Astrocyte of the cerebellum (primary cell): ENCODE results near the gene CD180.
A peak's percentile ranks its signal among the peaks of the same experiment; 100 is the strongest.

Experiments used
- DNase-seq: peaks from one replicate; pipeline ENCODE4 v3.0.0-alpha.2; 2011; ENCODE audit warnings: low read depth
- H3K4me3 ChIP-seq: 2 replicates; pipeline ENCODE4 v1.5.1; 2011; ENCODE audit warnings: mild to moderate bottlenecking, low read depth, low read length, moderate library complexity
- in situ Hi-C: cut with HindIII; loops from 2 replicates; pipeline ENCODE4 v1.10.0; 2017; ENCODE audit warnings: low sequenced_read_pairs
- TF ChIP-seq, protein P1 (sequence below): IDR thresholded peaks from 2 replicates; pipeline ENCODE4 v1.5.1; 2012; ENCODE audit warnings: low read length, low read depth, moderate library complexity, mild to moderate bottlenecking; ENCODE audit errors: missing control alignments

Gene CD180

DNA sequence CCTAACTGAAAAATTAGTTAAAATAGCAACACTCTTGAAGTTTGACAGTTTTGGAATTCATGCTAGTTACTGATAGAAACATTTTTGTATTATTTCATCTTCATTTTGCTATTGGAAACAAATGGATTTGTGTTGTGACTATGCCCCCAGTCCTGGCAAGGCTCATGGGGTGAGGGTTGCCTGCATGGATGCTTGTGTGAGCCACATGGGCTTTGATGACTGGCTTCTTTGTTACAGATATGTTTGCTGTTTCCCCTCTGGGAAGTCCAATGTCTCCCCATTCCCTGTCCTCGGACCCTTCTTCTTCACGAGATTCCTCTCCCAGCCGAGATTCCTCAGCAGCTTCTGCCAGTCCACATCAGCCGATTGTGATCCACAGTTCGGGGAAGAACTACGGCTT, 44.2 kb downstream of the CD180 start:
- no peak overlapping the region for H3K4me3 ChIP-seq
- TF ChIP-seq, protein P1, sequence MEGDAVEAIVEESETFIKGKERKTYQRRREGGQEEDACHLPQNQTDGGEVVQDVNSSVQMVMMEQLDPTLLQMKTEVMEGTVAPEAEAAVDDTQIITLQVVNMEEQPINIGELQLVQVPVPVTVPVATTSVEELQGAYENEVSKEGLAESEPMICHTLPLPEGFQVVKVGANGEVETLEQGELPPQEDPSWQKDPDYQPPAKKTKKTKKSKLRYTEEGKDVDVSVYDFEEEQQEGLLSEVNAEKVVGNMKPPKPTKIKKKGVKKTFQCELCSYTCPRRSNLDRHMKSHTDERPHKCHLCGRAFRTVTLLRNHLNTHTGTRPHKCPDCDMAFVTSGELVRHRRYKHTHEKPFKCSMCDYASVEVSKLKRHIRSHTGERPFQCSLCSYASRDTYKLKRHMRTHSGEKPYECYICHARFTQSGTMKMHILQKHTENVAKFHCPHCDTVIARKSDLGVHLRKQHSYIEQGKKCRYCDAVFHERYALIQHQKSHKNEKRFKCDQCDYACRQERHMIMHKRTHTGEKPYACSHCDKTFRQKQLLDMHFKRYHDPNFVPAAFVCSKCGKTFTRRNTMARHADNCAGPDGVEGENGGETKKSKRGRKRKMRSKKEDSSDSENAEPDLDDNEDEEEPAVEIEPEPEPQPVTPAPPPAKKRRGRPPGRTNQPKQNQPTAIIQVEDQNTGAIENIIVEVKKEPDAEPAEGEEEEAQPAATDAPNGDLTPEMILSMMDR, result no peak
- DNase-seq, result no peak
- in situ Hi-C loops, result no loop called here

- TF ChIP-seq, protein P1, result peak; percentile 69
- peak; percentile 12 for DNase-seq
- no peak overlapping the region for H3K4me3 ChIP-seq
- in situ Hi-C loops, result no loop called here
Measured at GRCh38 chr5:67149951-67150523, 46.6 kb downstream of the CD180 start.

- no peak for DNase-seq
- in situ Hi-C loops, result no loop called here
- H3K4me3 ChIP-seq, result no peak overlapping the region
- TF ChIP-seq, protein P1, result no peak
Measured at GRCh38 chr5:67149057-67149950, 47.3 kb downstream of the CD180 start.

GRCh38 chr5:67147760-67148159, 48.8 kb downstream of the CD180 start:
- in situ Hi-C loops, result no loop called here
- TF ChIP-seq, protein P1, result no peak
- DNase-seq, result peak; percentile 15
- H3K4me3 ChIP-seq, result no peak overlapping the region

DNA sequence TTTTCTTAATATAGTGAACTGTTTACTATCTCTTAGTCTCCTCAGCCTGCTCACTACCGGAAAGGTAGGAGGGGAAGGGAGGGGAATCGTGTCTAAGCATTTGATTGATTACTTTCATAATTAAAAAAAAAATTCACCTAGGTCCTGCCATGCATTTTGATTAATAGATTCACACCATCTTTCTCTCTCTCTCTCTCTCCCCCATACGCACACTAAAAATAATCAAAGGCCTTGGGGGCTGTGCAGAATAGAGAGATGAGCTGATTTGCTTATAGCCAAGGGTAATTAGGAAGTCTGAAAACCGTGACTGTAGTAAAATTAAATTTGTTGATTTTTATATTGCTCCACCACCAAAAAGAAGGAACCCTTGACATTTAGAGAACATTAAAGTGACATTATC, 49.6 kb downstream of the CD180 start:
- in situ Hi-C loops, result no loop called here
- DNase-seq, result no peak
- no peak overlapping the region for H3K4me3 ChIP-seq
- TF ChIP-seq, protein P1, result no peak

DNA sequence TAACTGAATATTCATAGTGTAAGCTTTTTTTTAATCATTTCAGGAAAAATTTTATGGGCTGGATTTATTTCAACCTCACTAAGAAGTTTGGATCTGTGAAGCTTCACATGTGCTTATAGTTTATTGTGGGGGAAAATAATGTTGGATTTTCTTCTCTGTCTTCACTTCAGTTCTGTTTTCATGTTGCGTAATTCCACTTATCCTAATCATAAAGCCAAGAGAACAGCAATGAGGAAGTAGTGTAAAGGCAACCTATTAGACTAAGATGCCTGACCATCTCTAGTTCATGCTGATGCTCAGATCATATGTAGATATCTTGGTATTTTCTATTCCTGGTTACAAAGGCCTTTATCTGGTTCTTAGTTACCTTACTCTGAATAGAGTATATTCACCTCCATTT, 50.0 kb downstream of the CD180 start:
- no peak for DNase-seq
- in situ Hi-C loops, result no loop called here
- no peak overlapping the region for H3K4me3 ChIP-seq
- TF ChIP-seq, protein P1, result no peak
